Uterus (tissue), 2 donors: ENCODE results near the gene PSME3IP1.

Experiments used
- CTCF ChIP-seq, 4 experiments: fragments of 200-600 bp in 2 of 4; fragments of 450-650 bp in 2 of 4; sonication (generic) in 2 of 4; IDR thresholded peaks; one replicate each; pipeline ENCODE4 v1.5.1; 2016 to 2019; ENCODE audit warnings: antibody characterized with exemption in 4 of 4, mild to moderate bottlenecking in 2 of 4, moderate library complexity in 1 of 4
- POLR2A ChIP-seq, 2 donors: fragments of 450-650 bp; IDR thresholded peaks; one replicate each; pipeline ENCODE4 v1.6.1; 2016; ENCODE audit warnings: antibody characterized with exemption in 2 of 2, mild to moderate bottlenecking in 1 of 2, moderate library complexity in 1 of 2

- TF ChIP-seq CTCF (IDR thresholded peaks at IDR 0.05) (no peak), POLR2A (IDR thresholded peaks at IDR 0.05) (no peak)
These were observed 31.1 kb upstream of the PSME3IP1 start for GRCh38 chr16:57216968-57217367.
